SK-N-SH (cell line): Measurements from ENCODE around the gene LRIF1. TPM values are rescaled to one million over a fixed set of nuclear protein-coding genes. Genes with fewer than 3 reads are reported as not detected.

Experiments
- CTCF ChIA-PET: fragments of 300-600, 350-600 bp; formaldehyde crosslinking; extraction: SDS; loops from one replicate; lab custom pipeline; 2021; lab: Yijun Ruan, JAX
- POLR2A ChIA-PET: fragments of 350-600 bp; sonication (Branson Sonifier 250); formaldehyde crosslinking; extraction: SDS; loops from one replicate; lab custom pipeline; 2020; ENCODE audit warnings: antibody characterized with exemption, inconsistent platforms; lab: Yijun Ruan, JAX
- DNase-seq: peaks from one replicate; pipeline ENCODE4 v3.0.0; 2012
- H2AFZ ChIP-seq: fragments of 200-600 bp; sonication (generic); 2 replicates; pipeline ENCODE4 v1.8.1; 2016; ENCODE audit warnings: antibody characterized with exemption, mild to moderate bottlenecking, low read depth
- H3F3A ChIP-seq: fragments of 200-600 bp; sonication (generic); replicated peaks from 2 replicates; pipeline ENCODE3; 2016; ENCODE audit warnings: antibody characterized with exemption, mild to moderate bottlenecking; ENCODE audit not compliant: insufficient read depth
- H3K27ac ChIP-seq, 2 experiments: fragments of 200-500 bp in 1 of 2; fragments of 200-600 bp in 1 of 2; sonication (Bioruptor generic) in 1 of 2; sonication (generic), shearing (Covaris generic) in 1 of 2; 2 replicates each; pipeline versions ENCODE4 v1.5.1 to v1.6.1; 2014 to 2016; ENCODE audit warnings: low read depth in 2 of 2, inconsistent platforms in 1 of 2, low read length in 1 of 2, mild to moderate bottlenecking in 1 of 2, mixed read lengths in 1 of 2
- H3K27me3 ChIP-seq: fragments of 200-600 bp; sonication (generic), shearing (Covaris generic); 2 replicates; pipeline ENCODE4 v1.6.1; 2016; ENCODE audit warnings: mixed run types; ENCODE audit not compliant: insufficient read depth
- H3K36me3 ChIP-seq, 2 experiments: fragments of 200-500 bp in 1 of 2; fragments of 200-600 bp in 1 of 2; sonication (Bioruptor generic) in 1 of 2; sonication (generic) in 1 of 2; replicated peaks in 1 of 2; 2 replicates each; pipeline versions ENCODE3 to v1.5.1; 2014 to 2016; ENCODE audit warnings: low read length in 1 of 2, mild to moderate bottlenecking in 1 of 2; ENCODE audit not compliant: insufficient read depth in 2 of 2, control insufficient read depth in 1 of 2
- H3K4me1 ChIP-seq, 2 experiments: fragments of 200-500 bp in 1 of 2; fragments of 200-600 bp in 1 of 2; sonication (Bioruptor generic) in 1 of 2; sonication (generic), shearing (Covaris generic) in 1 of 2; 2 replicates each; pipeline versions ENCODE4 v1.5.1 to v1.6.1; 2014 to 2016; ENCODE audit warnings: low read depth in 1 of 2, low read length in 1 of 2, mixed run types in 1 of 2; ENCODE audit not compliant: insufficient read depth in 2 of 2, control insufficient read depth in 1 of 2
- H3K4me2 ChIP-seq: fragments of 200-600 bp; sonication (generic), shearing (Covaris generic); 2 replicates; pipeline ENCODE4 v1.6.1; 2017; ENCODE audit warnings: mixed run types
- H3K4me3 ChIP-seq, 2 experiments: fragments of 200-500 bp in 1 of 2; fragments of 200-600 bp in 1 of 2; sonication (Bioruptor generic) in 1 of 2; sonication (generic), shearing (Covaris generic) in 1 of 2; 2 replicates each; pipeline versions ENCODE4 v1.5.1 to v1.8.1; 2014 to 2016; ENCODE audit warnings: low read depth in 2 of 2, inconsistent platforms in 1 of 2, low read length in 1 of 2, mild to moderate bottlenecking in 1 of 2, mixed read lengths in 1 of 2, moderate library complexity in 1 of 2
- H3K79me2 ChIP-seq: fragments of 200-600 bp; sonication (generic); 2 replicates; pipeline ENCODE4 v1.8.1; 2017; ENCODE audit warnings: mild to moderate bottlenecking; ENCODE audit not compliant: insufficient read depth
- H3K9ac ChIP-seq: fragments of 200-600 bp; sonication (generic); 2 replicates; pipeline ENCODE4 v1.6.1; 2017; ENCODE audit warnings: mixed run types
- H3K9me2 ChIP-seq: fragments of 200-600 bp; sonication (generic); 2 replicates; pipeline ENCODE4 v1.6.1; 2017; ENCODE audit warnings: mixed run types
- H3K9me3 ChIP-seq: fragments of 200-600 bp; sonication (generic); 2 replicates; pipeline ENCODE4 v1.6.1; 2017; ENCODE audit warnings: mixed run types, mild to moderate bottlenecking, moderate library complexity
- H4K20me1 ChIP-seq: fragments of 200-600 bp; sonication (generic); 2 replicates; pipeline ENCODE4 v1.6.1; 2017; ENCODE audit warnings: mild to moderate bottlenecking, mixed run types; ENCODE audit not compliant: insufficient read depth
- CTCF ChIP-seq: fragments of 200-600 bp; sonication (generic); IDR thresholded peaks from 2 replicates; pipeline ENCODE4 v1.6.1; 2017; ENCODE audit warnings: antibody characterized with exemption, mild to moderate bottlenecking, moderate library complexity
- ELF1 ChIP-seq: IDR thresholded peaks from 2 replicates; pipeline ENCODE4 v1.4.0; 2012
- EP300 ChIP-seq, 2 experiments: IDR thresholded peaks; 2 replicates each; pipeline versions ENCODE4 v1.4.0 to v1.6.1; 2012; ENCODE audit warnings: borderline replicate concordance in 1 of 2, low read depth in 1 of 2, low read length in 1 of 2
- EZH2phosphoT487 ChIP-seq: fragments of 200-600 bp; sonication (generic); IDR thresholded peaks from 2 replicates; pipeline ENCODE4 v1.6.1; 2017; ENCODE audit warnings: low read depth, mixed run types, mild to moderate bottlenecking, antibody characterized with exemption, moderate library complexity, borderline replicate concordance
- FOXJ3 ChIP-seq: sonication (generic); formaldehyde crosslinking; IDR thresholded peaks from 2 replicates; pipeline ENCODE4 v1.5.1; 2020; ENCODE audit warnings: mild to moderate bottlenecking, missing genetic modification reagents
- FOXM1 ChIP-seq: IDR thresholded peaks from 2 replicates; pipeline ENCODE4 v1.4.0; 2012; ENCODE audit warnings: low read depth, mild to moderate bottlenecking
- GABPA ChIP-seq: IDR thresholded peaks from 2 replicates; pipeline ENCODE4 v1.4.0; 2012; ENCODE audit warnings: low read depth, mild to moderate bottlenecking
- JUND ChIP-seq: IDR thresholded peaks from 2 replicates; pipeline ENCODE4 v1.4.0; 2012
- MXI1 ChIP-seq: IDR thresholded peaks from 2 replicates; pipeline ENCODE4 v1.6.1; 2012; ENCODE audit warnings: mild to moderate bottlenecking, low read depth, low read length, improper control_type of control experiment
- NFIC ChIP-seq: IDR thresholded peaks from 2 replicates; pipeline ENCODE4 v1.4.0; 2012; ENCODE audit warnings: borderline replicate concordance
- NRF1 ChIP-seq: IDR thresholded peaks from 2 replicates; pipeline ENCODE4 v1.6.1; 2012; ENCODE audit warnings: low read depth, mild to moderate bottlenecking, low read length
- POLR2AphosphoS5 ChIP-seq: IDR thresholded peaks from 2 replicates; pipeline ENCODE4 v1.6.1; 2012; ENCODE audit warnings: low read depth, low read length
- RAD21 ChIP-seq: IDR thresholded peaks from 2 replicates; pipeline ENCODE4 v1.6.1; 2012; ENCODE audit warnings: mild to moderate bottlenecking, low read length
- RFX5 ChIP-seq: IDR thresholded peaks from 2 replicates; pipeline ENCODE4 v1.6.1; 2012; ENCODE audit warnings: mild to moderate bottlenecking, improper control_type of control experiment, low read length
- RXRA ChIP-seq: IDR thresholded peaks from 2 replicates; pipeline ENCODE4 v1.4.0; 2012; ENCODE audit warnings: low read depth, mild to moderate bottlenecking, borderline replicate concordance
- SIN3A ChIP-seq: IDR thresholded peaks from 2 replicates; pipeline ENCODE4 v1.6.1; 2012; ENCODE audit warnings: low read depth, mild to moderate bottlenecking, low read length, moderate library complexity, borderline replicate concordance
- SMC3 ChIP-seq: IDR thresholded peaks from 2 replicates; pipeline ENCODE4 v1.6.1; 2012; ENCODE audit warnings: low read depth, low read length, improper control_type of control experiment
- TAF1 ChIP-seq: IDR thresholded peaks from 2 replicates; pipeline ENCODE4 v1.6.1; 2012; ENCODE audit warnings: low read depth, mild to moderate bottlenecking, low read length, moderate library complexity, borderline replicate concordance
- TEAD4 ChIP-seq: IDR thresholded peaks from 2 replicates; pipeline ENCODE4 v1.4.0; 2012; ENCODE audit warnings: mild to moderate bottlenecking, borderline replicate concordance; ENCODE audit not compliant: insufficient read depth
- USF1 ChIP-seq: IDR thresholded peaks from 2 replicates; pipeline ENCODE4 v1.4.0; 2012; ENCODE audit warnings: low read depth, borderline replicate concordance
- YY1 ChIP-seq: IDR thresholded peaks from 2 replicates; pipeline ENCODE4 v1.4.0; 2012; ENCODE audit warnings: low read depth, mild to moderate bottlenecking
- WGBS: methylation state at CpG from one replicate; pipeline ENCODE4 v1.1.6; 2017; ENCODE audit warnings: low lambda C conversion rate; 5-methylcytosine and 5-hydroxymethylcytosine counted together
- polyA plus RNA-seq, 3 experiments: library from polyadenylated mRNA; depleted of rRNA; stranded (reverse); fragments of >200 nt; gene quantifications; 2 replicates each; pipeline ENCODE4 v1.2.3, GENCODE V29; 2012

LRIF1 gene
- polyA plus RNA-seq, 1 of the 3 experiments (the other 2 are of a cell fraction): 6.6 TPM

- TF ChIP-seq SMC3 (no peak), POLR2AphosphoS5 (no peak), RXRA (no peak), CTCF (no peak)
Observed at GRCh38 chr1:110979154-110979553, 15.4 kb upstream of the LRIF1 start (continued).

- no peaks in the 10 kb centered on the region for H4K20me1 ChIP-seq
- CTCF ChIA-PET: no interaction called here
- H3K27ac ChIP-seq: no peak overlapping the region
- no peak overlapping the region for H3K4me3 ChIP-seq
- H3K9me2 ChIP-seq: no peaks in the 10 kb centered on the region
- H3K9ac ChIP-seq: no peak overlapping the region
- no peaks in the 10 kb centered on the region for H3K4me1 ChIP-seq
- 18% methylated on average over 3 of the region's 3 CpGs for WGBS
- no peaks in the 10 kb centered on the region; the same call in 1 of the 2 replicates for H3K27me3 ChIP-seq
- no peak overlapping the region for H3K4me2 ChIP-seq
- H3F3A ChIP-seq: peaks cover 5% of the 10 kb centered on the region
- H2AFZ ChIP-seq: peak overlapping the region; percentile 43; the same call in 1 of the 2 replicates
- H3K9me3 ChIP-seq: no peaks in the 10 kb centered on the region
- H3K79me2 ChIP-seq: no peaks in the 10 kb centered on the region
- no peak for DNase-seq
- no peaks in the 10 kb centered on the region for H3K36me3 ChIP-seq
- TF ChIP-seq ELF1 (peak; percentile 75), FOXM1 (no peak), TEAD4 (no peak), FOXJ3 (CRISPR knock-in tag) (no peak)
- POLR2A ChIA-PET: no interaction called here
Observed at GRCh38 chr1:110976089-110976488, 12.4 kb upstream of the LRIF1 start.

GRCh38 chr1:110975265-110975664 lies 11.5 kb upstream of the LRIF1 start:
- no peak for DNase-seq
- ChIA-PET POLR2A (no interaction called here), CTCF (no interaction called here)
- Histone ChIP-seq H3K36me3 (no peaks in the 10 kb centered on the region), H3K9me2 (no peaks in the 10 kb centered on the region), H3K4me1 (no peaks in the 10 kb centered on the region), H3K4me3 (no peak overlapping the region), H2AFZ (no peak overlapping the region), H3F3A (peaks cover 5% of the 10 kb centered on the region), H3K27me3 (no peaks in the 10 kb centered on the region; the same call in 1 of the 2 replicates), H3K4me2 (no peak overlapping the region), H3K27ac (no peak overlapping the region), H4K20me1 (no peaks in the 10 kb centered on the region), H3K9me3 (no peaks in the 10 kb centered on the region), H3K79me2 (no peaks in the 10 kb centered on the region), H3K9ac (no peak overlapping the region)
- no peak for TF ChIP-seq POLR2AphosphoS5
- TF ChIP-seq JUND: no peak
- no peak for TF ChIP-seq ELF1
- no peak for TF ChIP-seq EZH2phosphoT487
- no peak for TF ChIP-seq YY1
- no peak for TF ChIP-seq SMC3
- TF ChIP-seq NFIC: no peak
- TF ChIP-seq USF1: no peak
- TF ChIP-seq MXI1: no peak
- no peak for TF ChIP-seq TEAD4
- no peak for TF ChIP-seq SIN3A
- TF ChIP-seq RAD21: no peak
- no peak for TF ChIP-seq EP300 (IDR thresholded peaks at IDR 0.05; ENCODE audit: borderline replicate concordance in 1 of 2, low read depth in 1 of 2, low read length in 1 of 2)
- no peak for TF ChIP-seq TAF1
- TF ChIP-seq RFX5: no peak
- TF ChIP-seq GABPA: no peak
- TF ChIP-seq NRF1: no peak
- 0% methylated on average over 1 of the region's 1 CpG for WGBS
